ENCODE results near the gene MAD1L1. TPM values are rescaled to one million over a fixed set of nuclear protein-coding genes. Genes with fewer than 3 reads are reported as not detected.

Gene MAD1L1
- total RNA-seq, 2 experiments from 2014 or later: 40.0 to 44.7 TPM

DNA sequence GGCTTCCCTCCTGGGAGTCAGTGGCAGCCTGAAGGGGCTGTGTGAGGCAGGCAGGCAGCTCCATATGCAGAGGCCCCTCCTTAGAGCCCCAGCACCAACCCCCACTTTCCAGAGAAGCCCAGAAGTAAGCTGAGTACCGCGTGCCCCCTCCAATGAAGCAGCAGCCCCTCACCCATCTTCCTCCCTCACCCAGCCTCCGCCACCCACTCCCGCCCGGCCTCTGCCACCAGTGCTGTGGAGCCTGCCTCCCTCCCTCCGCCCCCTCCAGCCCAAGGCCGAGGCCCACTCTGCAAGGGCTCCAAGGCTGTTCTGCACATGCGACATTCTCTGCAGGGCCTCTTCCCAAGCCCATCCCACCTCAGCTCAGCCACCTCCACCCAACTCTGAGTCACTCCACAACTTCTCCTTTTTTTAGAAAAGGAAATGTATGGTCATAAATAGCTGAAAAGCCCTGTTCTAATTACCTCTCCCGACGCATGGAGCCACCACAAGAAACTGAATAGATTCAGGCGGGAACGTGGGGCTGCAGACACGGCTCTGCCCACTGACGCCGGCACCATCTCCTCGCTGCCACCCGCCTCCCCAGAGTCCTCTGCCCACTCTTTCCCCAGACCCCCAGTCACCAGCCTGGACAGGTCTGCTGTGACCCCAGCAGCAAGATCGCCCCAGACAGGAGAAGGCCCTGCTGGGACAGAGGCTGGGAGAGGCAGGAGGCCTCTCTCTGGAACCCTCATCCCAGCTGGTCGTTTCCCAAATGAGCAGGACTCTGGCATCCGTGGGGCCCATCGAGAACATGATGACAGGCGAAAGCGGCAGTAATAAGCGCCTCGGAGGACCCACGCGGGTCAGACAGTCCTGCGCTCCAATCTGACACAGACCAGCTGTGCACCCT lies 213.9 kb downstream of the MAD1L1 start:
- Mint-ChIP-seq H3K27me3 (no peaks in the 10 kb centered on the region), H3K27ac (no peak overlapping the region), H3K9me3 (no peaks in the 10 kb centered on the region), H3K4me1 (ENCODE audit: low read depth) (peaks cover 23% of the 10 kb centered on the region), H3K4me3 (no peak overlapping the region), H3K36me3 (ENCODE audit: low read depth) (no peaks in the 10 kb centered on the region)
- DNase-seq: no peak
- TF ChIP-seq, protein P1, sequence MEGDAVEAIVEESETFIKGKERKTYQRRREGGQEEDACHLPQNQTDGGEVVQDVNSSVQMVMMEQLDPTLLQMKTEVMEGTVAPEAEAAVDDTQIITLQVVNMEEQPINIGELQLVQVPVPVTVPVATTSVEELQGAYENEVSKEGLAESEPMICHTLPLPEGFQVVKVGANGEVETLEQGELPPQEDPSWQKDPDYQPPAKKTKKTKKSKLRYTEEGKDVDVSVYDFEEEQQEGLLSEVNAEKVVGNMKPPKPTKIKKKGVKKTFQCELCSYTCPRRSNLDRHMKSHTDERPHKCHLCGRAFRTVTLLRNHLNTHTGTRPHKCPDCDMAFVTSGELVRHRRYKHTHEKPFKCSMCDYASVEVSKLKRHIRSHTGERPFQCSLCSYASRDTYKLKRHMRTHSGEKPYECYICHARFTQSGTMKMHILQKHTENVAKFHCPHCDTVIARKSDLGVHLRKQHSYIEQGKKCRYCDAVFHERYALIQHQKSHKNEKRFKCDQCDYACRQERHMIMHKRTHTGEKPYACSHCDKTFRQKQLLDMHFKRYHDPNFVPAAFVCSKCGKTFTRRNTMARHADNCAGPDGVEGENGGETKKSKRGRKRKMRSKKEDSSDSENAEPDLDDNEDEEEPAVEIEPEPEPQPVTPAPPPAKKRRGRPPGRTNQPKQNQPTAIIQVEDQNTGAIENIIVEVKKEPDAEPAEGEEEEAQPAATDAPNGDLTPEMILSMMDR (IDR thresholded peaks at IDR 0.05): no peak
- ATAC-seq: no peak
- ChIA-PET POLR2A (interaction anchor here (0.9 to 1.2 kb wide), 2 partner anchors 19 to 79 kb away, joined by 3 read pairs; no protein-coding TSS in a partner anchor), CTCF (no interaction called here)
- intact Hi-C loops (cut with micrococcal nuclease): no loop called here

DNA sequence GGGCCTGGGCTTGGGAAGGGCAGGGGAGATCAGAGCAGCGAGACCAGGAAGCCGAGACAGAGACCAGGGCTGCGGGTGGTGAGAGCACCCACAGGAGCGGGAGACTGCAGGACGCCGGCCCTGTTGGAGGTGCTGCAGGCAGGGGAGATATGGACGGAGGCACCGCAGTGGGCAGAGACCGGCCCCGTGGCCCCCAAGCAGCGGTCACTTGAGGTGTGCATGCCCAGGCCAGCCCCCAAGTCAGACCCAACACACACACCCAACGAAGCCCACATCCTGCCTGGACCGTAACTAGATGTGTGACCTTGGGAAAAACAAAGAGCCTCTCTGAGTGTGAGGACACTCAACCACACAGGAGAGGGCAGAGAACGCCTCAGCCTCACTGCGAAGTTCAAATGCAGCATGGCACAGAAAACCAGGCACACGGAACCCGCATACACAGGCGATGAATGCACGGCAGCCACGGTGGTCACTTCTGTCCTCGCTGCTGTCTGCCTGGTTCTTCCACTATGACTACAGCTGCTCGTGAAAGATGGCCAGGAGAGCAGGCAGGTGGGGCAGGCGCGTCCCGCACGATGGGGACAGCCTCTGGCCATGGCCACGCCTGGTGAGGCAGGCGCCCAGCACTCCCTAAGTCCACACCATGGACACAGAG lies 214.7 kb downstream of the MAD1L1 start:
- Mint-ChIP-seq H3K4me3 (no peak overlapping the region), H3K36me3 (ENCODE audit: low read depth) (no peaks in the 10 kb centered on the region), H3K9me3 (no peaks in the 10 kb centered on the region), H3K27me3 (no peaks in the 10 kb centered on the region), H3K4me1 (ENCODE audit: low read depth) (peaks cover 23% of the 10 kb centered on the region), H3K27ac (no peak overlapping the region)
- CTCF ChIA-PET: no interaction called here
- TF ChIP-seq, protein P1 (IDR thresholded peaks at IDR 0.05): no peak
- DNase-seq (no peak), ATAC-seq (no peak)
- POLR2A ChIA-PET: interaction anchor here (1.2 kb wide), 1 partner anchor 78 kb away, joined by 3 read pairs; no protein-coding TSS in a partner anchor
- intact Hi-C loops (cut with micrococcal nuclease): no loop called here

DNA sequence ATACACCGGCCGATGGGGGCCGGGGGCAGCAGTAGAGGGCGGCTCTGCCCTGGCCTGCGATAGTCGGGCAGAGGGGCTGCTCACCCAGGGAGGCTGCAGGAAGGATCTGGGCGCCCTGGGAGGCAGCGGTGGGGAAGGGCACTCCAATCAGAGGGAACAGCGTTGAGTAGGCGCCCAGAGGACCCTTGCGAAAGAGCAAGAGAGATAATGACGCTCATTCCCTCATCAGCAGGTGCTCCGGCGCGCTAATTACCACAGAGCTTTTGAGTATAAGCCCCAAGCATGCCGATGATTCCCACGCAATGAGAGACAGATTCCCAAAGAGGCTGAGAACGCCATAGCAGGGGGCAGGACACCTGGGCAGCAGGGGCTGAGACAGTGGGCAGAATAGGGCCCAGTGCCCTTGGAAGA lies 215.3 kb downstream of the MAD1L1 start:
- no peaks in the 10 kb centered on the region for H3K27me3 Mint-ChIP-seq
- peaks cover 23% of the 10 kb centered on the region for H3K4me1 Mint-ChIP-seq (ENCODE audit: low read depth)
- no peak overlapping the region for H3K4me3 Mint-ChIP-seq
- TF ChIP-seq, protein P1 (IDR thresholded peaks at IDR 0.05): no peak
- ATAC-seq: no peak
- H3K9me3 Mint-ChIP-seq: no peaks in the 10 kb centered on the region
- H3K27ac Mint-ChIP-seq: no peak overlapping the region
- no peaks in the 10 kb centered on the region for H3K36me3 Mint-ChIP-seq (ENCODE audit: low read depth)
- intact Hi-C loops (cut with micrococcal nuclease): no loop called here
- no peak for DNase-seq
- POLR2A ChIA-PET: no interaction called here
- CTCF ChIA-PET: no interaction called here

DNA sequence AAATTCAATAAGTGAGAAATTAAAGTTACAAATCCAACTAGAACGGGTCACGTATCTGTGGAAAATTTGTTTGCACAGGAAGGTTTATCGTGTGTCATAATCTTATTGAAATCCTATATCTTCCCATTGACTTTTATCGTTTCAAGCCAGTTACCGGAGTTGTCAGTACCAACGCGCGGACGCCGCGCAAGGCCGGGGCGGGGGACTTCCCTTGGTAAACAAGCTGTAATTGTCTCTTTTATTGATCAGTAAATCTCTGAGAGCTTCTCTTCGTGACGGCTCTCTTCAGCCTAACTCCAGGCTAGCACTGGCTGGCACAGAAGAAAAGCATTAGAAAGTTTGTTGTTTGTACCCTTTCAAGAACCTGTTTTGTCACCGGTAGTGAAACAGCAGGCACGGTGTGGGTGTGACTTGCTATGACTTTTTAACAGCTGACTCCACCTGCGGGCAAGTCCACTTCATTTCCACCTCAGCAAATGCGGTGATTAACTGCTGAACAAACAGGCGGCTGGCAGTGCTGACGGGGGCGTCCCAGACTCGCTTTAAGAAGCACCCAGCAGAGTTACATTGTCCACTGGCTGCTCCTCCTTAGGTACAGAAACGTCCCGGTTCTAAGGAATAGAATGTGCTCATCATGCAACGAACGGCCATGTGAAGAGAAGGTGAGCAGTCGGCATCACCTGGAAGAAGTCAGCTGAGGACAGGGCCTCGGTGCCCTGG lies 215.8 kb downstream of the MAD1L1 start:
- ChIA-PET POLR2A (interaction anchor here (1.0 kb wide), 1 partner anchor 22 kb away, joined by 3 read pairs; no protein-coding TSS in a partner anchor), CTCF (no interaction called here)
- no peak for DNase-seq
- Mint-ChIP-seq H3K36me3 (ENCODE audit: low read depth) (peaks cover 2% of the 10 kb centered on the region), H3K27ac (no peak overlapping the region), H3K27me3 (no peaks in the 10 kb centered on the region), H3K4me3 (no peak overlapping the region), H3K4me1 (ENCODE audit: low read depth) (peaks cover 23% of the 10 kb centered on the region), H3K9me3 (no peaks in the 10 kb centered on the region)
- ATAC-seq: no peak
- intact Hi-C loops (cut with micrococcal nuclease): no loop called here
- TF ChIP-seq, protein P1 (IDR thresholded peaks at IDR 0.05): no peak

Data from activated CD8-positive, alpha-beta T cell treated with anti-CD3 and anti-CD28 coated beads for 36 hours (primary cell).